Frontal cortex (tissue), 4 donors: ENCODE results near the gene C1orf53. TPM values are rescaled to one million over a fixed set of nuclear protein-coding genes. Genes with fewer than 3 reads are reported as not detected.

Source experiments
- DNase-seq, 2 donors: peaks; one replicate each; pipeline ENCODE4 v3.0.0; 2012; ENCODE audit warnings: low spot score in 2 of 2
- FAIRE-seq: peaks from 2 replicates; lab custom pipeline; 2012; peaks lifted over from hg19 to GRCh38; lab: Jason Lieb, UNC
- total RNA-seq: library from RNA; depleted of rRNA; stranded (reverse); fragments of >200 nt; gene quantifications from one replicate; pipeline ENCODE4 v1.2.3, GENCODE V29; 2014
- donor health status: control.
- donor health status: control.
- donor health status: control.

The C1orf53 gene
- total RNA-seq, 1 donor from 2014 or later = 2.4 TPM

DNA sequence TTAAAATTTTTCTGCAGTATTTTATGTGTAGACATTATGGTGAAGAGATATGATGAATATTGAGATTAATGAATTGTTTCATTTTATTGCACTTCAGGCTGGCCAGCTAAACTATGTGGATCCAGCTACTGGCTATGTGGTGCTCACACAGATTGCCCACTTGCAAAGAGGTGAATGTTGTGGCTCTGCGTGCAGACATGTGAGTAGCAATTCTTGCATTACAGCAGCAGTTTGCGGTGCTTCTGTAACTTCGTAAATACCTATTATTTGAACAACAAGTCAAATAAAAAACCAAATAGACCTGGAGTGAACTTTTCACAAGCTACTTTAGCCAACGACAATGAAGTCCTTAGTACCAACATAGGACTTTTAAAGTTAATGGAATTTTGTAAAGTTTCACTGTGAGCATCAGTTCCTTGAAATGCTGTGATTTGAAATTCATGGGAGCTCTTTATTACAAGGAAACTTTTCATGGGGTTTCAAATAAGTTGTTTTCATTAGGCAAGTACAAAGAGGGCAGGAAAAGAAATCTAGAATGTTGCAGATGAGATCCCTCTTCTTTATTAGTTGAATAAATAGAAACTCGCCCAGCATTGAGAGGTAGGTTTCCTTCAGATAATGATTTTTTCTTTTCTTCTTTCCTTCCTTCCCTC lies 3.4 kb downstream of the C1orf53 start:
- no peak for FAIRE-seq
- DNase-seq = no peak

DNA sequence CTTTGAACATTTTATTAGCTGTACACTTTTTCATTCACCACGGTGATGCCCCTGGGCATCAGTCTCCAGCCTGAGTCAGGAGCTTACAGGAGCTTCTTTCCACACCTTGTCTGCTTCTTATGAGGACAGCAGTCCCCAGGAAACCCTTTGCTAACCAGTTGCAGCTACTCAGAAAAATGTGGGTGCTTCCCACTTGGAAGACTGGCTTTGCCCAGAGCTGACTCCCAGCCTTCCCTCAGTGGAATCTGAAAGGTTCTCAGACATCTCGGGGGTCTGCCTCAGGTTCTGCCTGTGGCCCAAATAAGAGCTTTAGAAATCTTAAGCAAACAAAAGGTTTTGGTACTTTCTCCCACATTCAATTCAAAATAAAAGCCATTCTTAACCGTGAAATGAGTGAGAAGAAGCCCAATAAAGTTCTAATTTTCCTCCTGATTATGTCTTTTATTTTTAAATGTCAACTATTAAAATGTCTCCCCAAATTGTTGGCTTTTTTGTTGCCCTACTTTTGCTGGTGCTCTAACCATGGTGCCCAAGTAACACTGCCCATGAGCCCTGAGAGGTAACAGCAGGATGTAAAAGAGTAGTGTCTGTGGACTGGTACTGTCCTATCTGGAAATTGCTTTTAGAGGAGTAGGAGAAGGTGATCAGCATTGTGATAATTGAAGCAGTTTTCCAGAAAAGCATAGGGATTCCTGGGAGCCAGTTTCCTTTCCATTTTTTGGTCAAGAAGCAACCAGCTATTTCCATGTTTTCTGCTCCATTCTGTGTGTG lies 5.6 kb downstream of the C1orf53 start:
- no peak for DNase-seq
- no peak for FAIRE-seq

DNA sequence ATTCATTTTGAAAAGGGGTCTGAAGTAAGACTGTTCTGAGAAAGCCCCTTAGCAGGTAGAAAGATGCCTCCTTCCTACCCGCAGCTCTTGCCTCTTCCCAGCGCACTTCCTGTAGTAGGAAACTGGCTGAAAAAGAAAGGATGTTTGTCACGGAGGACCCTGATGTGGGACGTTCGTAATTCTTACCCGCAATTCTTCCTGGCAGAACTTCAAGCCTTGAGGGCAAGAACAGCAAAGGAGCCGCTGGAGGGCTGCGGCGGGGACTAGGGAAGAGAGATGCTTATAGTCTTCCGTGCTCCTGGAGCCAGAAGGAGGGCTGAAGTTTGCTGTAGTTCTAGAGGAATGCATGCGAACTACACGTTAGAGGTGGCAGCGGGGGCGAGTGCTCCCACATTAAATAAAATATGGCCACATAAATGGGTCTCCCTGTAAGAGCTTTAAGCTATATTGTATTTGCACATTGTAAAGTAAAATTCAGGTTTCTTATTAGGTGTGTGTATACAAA lies 6.3 kb downstream of the C1orf53 start:
- FAIRE-seq (no peak), DNase-seq (no peak)

DNA sequence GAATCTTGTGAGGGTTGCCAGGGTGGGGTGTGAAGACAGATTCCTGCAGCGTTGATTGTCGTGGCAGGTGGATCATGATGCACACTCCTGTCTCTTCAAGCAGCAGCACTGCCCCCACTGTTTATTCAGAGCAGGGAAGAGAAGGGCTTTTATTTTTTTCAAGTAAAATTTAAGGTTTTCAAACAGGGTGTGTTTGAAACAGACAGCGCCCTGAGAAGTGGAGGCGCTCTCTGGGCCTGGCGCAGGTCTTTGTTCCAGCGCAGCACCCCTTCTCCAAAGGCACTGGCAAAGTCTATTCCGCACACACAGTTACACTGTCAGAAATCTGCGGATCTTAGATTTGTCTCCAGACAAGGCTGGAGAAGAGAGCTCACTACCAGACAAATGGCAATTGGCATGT lies 7.0 kb downstream of the C1orf53 start:
- no peak for FAIRE-seq

DNA sequence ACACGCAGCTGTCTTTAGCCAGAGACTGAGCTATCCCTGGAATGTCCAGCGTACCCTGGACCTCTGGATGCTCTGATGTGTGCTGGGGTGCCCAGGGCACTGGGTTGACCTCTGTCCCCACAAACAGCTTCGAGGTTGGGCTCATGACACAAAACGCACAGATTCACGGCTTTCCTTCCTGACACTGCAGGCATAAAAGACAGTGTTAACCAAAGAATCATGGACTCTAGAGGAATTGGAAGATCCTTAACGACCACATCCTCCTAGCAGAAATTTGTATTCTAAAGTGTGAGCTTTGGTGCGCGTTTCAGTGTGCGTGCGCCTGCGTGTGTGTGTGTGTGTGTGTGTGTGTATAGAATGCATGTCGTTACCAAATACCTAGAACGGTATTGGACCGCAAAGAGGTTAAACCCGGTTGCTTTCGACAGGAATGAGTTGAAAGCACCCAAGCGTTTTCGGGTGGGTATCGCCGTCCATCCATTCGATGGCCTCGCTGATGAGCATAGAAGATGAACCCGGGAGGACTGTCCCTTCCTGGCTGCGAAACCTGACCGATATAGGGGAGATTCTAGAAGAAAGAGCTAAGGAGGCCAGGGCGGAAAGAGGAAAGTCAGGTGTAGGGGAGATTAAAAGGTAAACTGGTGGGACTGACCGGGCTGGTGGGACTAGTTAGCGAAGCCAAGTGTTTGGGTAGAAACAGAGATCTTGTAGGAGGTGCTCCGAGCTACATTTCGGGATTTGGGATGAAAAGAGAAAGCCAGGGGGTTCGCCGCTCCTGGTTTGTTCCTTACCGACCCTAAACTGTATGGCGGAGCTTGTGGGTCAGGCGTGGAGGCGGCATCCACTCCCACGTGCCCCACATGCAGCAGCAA lies 7.9 kb downstream of the C1orf53 start:
- DNase-seq = no peak

More for the DNA sequence above, 7.0 kb downstream of the C1orf53 start:
- no peak for DNase-seq

DNA sequence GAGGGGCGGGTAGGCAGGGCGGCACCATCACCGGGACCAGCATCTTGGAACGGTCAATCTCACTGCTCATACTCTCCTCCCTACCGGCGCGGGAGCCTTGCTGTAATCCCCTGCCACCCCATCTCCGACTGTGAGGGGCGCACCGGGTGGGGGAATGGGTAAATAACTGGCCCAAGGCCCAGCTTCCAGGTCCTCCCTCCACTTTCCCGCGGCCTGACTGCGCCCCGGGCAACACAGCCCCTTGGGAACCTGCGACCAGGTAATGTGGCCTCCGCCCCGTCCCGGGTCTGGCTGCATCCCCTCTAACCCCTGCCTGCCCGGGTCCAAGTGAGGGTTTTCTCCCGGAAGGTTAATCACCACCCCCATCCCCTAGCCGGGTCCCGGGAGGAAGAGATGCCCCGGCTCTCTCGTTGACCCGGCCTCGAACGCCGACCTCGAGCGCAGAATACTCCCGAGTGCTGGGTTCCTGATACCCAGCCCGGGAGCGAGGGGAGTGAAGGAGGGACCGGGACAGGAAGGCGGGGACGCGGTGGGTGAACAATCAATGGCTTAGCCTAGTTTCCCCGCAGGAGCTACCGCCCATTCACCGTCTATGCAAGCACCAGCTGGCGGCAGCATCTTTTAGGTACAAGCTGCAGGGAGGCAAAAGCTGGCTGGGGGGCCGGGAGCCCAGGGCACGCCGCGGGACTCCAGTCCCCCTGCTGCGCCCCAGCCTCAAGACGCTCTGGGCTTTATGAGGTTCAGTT lies 8.9 kb downstream of the C1orf53 start:
- FAIRE-seq (no peak), DNase-seq (no peak)

More for the DNA sequence above, 7.9 kb downstream of the C1orf53 start:
- FAIRE-seq = no peak

DNA sequence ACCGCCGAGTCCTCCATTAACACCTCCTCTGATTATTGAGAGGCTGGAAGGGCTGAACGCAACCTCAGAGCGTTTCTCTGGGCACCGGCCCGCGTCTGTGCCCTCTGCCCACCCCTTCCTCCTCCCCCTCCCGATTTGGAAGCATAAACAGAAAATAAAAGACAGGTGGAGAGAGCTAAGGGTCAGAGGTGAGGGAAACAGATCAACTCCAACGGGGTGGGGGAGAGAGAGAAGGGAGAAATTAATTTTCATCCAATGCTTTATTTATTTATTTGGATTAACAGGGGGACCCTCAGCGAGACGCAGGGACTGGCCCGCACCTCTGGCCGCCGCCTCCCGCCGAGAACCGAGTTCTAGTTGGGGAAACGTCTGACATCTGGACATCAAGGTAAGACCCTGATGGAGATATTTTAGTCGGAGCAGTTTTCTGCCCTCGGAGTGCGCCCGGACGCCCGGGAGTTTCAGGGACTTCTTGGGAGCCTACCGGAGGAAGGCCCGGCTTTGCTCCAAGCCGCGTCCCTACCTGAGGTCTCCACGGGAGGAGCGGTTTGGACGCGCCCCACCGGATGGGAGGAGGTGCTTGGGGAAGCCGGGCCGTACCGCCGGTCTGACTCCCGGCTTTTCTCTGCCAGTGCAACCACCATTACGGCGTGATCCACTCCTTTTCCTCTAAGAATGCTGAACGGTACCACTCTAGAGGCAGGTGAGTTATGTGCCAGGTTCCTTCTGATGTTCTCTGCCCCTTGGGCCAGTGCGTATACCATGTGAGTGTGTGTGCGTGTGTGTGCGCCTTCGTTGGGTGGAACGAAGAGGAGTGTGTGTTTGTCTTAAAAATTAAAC lies 9.6 kb downstream of the C1orf53 start:
- FAIRE-seq (no peak), DNase-seq (no peak)

DNA sequence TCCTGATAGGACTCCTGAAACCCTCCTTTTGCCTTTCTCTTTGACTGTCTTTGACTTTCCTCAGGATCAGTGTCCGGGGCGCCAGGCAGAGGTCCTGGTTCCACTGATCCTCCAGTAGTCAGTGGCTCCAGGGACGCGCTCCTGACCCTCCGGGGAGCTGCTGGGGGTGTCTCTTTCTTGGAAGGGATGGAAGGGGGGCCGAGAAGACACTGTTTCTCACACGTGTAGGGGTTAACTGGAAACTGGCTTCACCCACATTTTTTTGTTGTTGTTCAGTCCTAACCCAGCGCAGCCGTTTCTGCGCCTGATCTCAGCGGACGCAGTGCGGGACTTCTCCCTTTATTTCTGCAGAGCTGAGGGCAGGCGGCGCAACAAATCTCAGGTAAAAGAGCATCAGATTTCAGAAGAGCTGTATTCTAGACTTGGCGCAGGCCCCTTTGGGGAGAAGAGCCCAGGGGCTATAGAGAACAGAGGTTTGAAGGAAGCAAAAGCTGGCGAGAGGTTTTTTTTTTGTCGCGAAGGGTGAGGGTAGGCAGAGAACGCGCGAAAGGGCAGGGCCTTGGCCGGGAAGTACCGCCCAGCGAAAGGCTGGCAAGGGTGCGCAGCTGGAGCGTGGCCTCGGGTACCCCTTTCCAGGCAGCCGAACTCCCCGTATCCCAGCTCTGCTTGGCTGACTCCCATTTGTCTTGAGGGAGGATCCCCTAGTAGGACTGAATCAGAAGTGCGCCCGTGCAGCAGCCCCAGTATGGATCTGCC lies 10.5 kb downstream of the C1orf53 start:
- FAIRE-seq = no peak
- DNase-seq = no peak

DNA sequence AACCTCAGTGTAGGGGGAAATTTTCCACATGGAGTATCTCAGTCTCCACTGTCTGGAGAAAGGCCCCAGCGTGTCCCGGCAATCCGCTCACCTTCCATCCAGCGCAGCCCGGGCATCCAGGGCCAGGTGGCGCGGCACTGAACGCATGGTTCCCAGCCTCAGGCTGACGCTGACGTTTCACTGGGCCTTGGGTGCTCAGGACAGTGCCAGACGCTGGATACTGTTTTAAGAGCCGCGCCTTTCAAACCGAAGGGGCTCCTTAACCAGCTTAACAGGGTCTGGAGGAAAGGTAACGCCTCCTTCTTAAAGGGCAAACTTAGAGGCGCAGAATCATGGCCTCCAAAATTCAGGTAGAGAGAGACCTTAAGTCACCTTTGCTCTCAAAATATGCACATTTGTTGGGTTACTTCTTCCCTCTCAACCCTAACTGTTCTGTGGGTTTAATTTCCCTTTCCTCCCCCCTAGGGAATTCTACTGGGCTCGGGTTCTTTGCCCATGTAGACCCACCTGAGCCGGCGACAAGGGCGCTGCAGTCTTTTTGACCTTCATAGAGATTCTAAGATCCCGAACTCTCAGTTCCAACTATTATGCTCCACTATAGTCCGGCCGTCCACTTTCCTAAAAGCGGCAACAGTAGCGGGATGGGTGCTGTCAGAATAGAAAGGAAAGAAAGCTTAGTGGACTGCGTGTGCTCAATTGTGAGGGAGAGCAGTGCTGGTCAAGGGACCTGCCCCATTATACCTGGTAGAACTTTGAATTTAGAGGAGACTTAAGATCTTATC lies 11.3 kb downstream of the C1orf53 start:
- FAIRE-seq = no peak
- DNase-seq = no peak

DNA sequence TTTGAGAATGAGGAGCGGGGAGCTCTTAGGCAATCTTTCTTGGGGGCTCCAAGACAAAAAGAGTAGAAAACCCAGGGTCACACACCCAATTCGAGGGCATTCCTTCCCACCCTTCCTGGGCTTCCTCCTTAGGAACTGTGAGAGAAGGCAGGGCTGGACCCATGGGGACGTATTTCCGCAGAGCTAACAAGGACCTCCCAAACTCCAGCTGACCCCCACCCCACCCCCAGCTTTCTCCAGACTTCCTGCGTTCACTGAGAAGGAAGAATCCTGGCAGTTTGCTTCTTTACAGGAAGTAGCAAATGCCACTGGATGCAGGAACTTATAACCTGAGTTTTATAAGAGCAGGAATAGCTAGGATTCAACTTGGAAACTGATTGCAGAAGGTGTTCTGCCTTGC lies 12.1 kb downstream of the C1orf53 start:
- no peak for FAIRE-seq
- DNase-seq = no peak

DNA sequence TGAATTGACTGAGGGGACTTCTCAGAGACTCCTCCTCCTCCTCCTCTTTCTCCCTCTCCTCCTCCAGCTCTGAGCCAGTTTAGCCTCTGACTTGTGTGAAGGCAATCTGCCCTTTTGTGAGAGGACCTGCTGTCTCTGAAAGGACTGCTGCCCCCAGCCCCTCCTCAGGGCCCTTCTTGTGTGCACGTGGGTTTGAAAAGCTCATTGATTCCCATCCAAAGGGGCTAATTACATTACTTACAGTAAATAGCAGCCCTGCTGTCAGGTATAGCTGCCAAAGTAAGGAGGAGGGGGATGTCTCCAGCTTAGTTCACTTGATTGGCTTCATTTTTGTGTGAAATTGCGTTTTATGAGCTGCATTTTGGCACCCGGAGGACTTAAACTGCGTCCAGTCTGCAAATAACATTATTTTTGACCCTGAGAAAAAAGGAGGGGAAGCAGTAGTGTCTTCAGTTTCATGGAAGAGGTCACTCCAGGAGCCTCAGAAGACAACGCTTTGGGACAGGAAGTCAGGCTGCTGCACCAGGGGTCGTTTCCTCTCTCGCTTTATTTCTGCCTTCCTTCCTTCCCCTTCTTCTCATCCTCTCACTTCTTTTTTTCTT lies 12.9 kb downstream of the C1orf53 start:
- no peak for DNase-seq
- no peak for FAIRE-seq

DNA sequence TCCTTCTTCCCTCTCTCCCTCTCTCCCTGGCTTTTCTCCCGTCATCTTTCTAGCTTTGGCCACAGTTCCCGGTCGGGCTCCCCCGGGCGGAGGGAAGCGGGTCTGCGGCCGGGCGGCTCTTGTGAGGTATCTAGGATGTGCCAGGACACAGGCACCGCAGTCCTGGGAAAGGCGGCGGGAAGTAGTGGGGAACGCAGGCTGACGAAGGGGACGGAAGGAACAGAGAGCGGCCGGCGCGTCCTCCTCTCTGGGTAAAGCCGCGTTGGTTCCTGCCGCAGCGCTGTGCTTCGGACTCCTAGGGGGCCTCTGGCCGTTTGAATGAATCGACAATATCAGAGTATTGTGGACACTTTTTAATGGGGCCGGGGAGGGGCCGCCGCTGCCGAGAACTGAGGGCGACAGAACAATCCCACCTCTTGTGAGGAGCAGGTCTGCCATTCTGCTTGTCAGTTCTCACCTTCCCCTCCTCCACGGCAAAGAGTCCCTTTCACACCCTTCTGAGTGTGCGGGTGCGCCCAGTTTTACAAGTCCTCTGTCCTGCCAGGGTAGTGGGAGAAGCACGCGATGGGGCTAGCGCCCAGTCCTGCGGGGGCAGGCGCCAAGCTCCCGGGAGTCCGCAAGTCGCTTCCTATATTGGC lies 13.6 kb downstream of the C1orf53 start:
- DNase-seq (no peak), FAIRE-seq (no peak)

DNA sequence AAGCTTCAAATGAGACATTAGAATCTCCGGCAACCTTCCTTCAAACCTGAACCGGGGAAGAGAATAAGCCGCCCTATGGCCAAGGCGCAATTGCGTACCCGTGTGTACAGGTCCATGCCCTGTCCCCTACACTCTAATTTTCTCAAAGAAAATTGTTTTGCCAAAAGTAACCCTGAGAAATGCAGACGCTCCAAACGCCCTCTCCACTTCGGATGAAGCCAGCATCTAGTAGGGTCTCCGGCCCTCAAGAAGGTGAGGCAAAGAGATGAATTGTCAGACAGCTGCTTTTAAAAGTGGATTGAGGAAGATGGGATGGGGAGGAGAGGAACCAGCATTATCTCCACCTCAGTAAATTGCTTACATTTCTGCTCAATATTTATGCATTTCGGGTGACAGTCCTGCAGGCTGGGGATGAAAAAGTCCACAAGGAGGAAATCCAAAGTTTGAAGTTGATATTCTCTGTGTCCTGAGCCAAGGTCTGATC lies 14.1 kb downstream of the C1orf53 start:
- no peak for FAIRE-seq

DNA sequence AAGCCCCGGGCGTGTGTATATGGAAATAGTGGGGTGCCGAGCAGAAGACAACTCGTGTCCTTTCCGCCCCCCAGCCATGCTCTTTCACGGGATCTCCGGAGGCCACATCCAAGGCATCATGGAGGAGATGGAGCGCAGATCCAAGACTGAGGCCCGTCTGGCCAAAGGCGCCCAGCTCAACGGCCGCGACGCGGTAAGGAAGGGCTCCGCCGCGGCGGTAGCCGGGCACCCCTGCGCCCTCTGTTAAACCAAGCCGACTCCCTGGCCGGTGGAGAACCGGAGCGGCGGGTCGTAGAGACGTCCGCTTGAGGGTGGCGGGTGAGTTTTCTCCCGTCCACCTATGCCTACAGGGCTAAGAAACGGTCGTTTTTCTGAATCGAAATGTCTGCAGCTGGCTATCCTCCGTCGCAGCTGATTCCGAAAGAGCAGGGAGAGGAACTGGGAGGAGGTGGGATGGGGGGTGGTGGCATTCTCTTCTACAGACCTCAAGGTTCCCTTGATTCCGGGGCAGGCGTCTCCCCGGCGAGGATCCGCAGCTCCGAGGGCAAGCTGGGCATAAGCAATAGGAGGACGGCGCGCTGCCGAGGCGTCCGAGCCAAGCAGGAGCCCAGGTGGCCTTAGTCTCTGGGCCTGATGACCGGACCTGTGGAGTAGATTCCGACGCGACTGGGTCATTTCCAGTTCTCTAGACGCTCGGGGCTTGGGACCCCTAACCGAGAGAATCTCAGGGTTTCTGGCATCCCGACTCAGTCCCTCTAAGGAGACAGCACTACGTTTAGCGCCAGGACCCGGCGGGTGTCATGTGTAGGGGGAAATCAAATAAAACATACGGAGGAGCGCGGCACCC lies 15.6 kb downstream of the C1orf53 start:
- DNase-seq (no peak), FAIRE-seq (no peak)

More for the DNA sequence above, 14.1 kb downstream of the C1orf53 start:
- DNase-seq = no peak

DNA sequence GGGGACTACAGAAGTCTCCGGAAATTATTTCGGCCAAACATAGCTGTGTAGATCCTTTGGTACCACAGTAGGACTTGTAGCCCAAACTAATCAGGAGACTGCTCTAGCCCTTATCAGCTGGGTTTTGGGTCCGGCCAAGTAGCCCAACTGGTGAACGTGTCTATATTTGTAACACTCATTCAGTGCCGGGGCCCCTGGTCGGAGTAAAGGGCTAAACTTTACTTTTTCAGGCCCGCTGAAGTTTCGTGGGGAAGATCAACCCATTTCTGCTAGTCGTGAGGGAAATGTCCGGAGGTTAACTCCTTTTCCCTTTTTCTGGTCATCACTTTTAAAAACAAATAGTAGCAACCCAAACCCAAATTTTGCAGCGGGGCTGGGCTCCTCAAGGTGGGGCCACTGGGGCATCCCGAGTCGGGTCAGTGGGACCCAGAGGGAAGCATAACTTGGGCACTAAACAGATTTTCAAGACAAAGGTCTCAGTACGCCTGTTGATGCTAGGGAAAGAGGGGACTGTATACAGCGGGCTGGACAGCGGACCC lies 16.4 kb downstream of the C1orf53 start:
- DNase-seq (no peak), FAIRE-seq (no peak)
